Fibroblast of villous mesenchyme (primary cell): Measurements from ENCODE around the gene MANSC1. TPM values are rescaled to one million over a fixed set of nuclear protein-coding genes. Genes with fewer than 3 reads are reported as not detected.

Experiments
- DNase-seq: peaks from one replicate; pipeline ENCODE4 v3.0.0-alpha.2; 2010; ENCODE audit warnings: low read depth
- H3K4me3 ChIP-seq: 2 replicates; pipeline ENCODE4 v1.5.1; 2011; ENCODE audit warnings: low read depth, mild to moderate bottlenecking, low read length
- small RNA-seq: library from RNA; depleted of rRNA; stranded (forward); fragments of <200 nt; gene quantifications from one replicate; pipeline ENCODE3, GENCODE V24; 2012
- total RNA-seq: library from RNA; depleted of rRNA; stranded (reverse); fragments of >200 nt; gene quantifications from 2 replicates; pipeline ENCODE4 v1.2.3, GENCODE V29; 2012
- TF ChIP-seq, protein P1 (sequence below): IDR thresholded peaks from 2 replicates; pipeline ENCODE4 v1.5.1; 2012; ENCODE audit warnings: low read depth, mild to moderate bottlenecking, low read length; ENCODE audit not compliant: insufficient read depth

MANSC1 gene
- total RNA-seq, 1 donor: 4.7 TPM

DNA sequence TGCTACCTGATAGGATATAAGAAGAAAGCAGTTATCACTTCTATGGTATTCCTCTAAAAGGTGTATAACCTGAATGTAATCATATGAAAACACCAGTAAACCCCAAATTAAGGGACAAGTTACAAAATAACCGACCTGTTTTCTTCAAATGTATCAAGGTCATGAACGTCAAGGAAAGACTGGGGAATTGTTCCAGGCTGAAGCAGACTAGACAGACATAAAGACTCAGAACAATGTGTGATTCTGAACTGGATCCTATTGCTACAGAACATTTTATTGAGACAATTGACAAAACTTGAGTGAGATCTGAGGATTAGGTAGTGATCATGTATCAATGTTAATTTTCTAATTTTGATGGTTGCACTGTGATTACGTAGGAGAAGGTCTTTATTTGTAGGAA, 67.8 kb downstream of the MANSC1 start:
- H3K4me3 ChIP-seq: no peak overlapping the region
- TF ChIP-seq, protein P1, sequence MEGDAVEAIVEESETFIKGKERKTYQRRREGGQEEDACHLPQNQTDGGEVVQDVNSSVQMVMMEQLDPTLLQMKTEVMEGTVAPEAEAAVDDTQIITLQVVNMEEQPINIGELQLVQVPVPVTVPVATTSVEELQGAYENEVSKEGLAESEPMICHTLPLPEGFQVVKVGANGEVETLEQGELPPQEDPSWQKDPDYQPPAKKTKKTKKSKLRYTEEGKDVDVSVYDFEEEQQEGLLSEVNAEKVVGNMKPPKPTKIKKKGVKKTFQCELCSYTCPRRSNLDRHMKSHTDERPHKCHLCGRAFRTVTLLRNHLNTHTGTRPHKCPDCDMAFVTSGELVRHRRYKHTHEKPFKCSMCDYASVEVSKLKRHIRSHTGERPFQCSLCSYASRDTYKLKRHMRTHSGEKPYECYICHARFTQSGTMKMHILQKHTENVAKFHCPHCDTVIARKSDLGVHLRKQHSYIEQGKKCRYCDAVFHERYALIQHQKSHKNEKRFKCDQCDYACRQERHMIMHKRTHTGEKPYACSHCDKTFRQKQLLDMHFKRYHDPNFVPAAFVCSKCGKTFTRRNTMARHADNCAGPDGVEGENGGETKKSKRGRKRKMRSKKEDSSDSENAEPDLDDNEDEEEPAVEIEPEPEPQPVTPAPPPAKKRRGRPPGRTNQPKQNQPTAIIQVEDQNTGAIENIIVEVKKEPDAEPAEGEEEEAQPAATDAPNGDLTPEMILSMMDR: no peak
- no peak for DNase-seq

DNA sequence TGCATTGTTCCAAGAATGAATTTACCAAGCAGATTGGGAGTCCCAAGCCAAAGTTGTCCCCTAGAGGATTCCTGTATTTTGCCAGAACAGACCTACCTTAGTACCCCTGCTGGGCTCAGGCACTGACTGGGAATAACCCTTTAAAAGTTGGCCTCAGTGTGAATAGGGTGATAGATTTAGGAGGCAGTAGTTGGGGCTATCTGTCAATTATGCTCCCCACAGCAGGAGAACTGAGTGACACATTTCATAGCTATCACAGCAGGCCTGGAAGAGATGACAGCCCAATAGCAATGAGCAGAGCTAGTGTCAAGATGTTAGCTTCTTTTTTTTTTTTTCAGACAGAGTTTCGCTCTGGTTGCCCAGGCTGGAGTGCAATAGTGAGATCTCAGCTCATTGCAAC, 68.9 kb downstream of the MANSC1 start:
- DNase-seq: no peak
- no peak overlapping the region for H3K4me3 ChIP-seq
- TF ChIP-seq, protein P1: no peak

DNA sequence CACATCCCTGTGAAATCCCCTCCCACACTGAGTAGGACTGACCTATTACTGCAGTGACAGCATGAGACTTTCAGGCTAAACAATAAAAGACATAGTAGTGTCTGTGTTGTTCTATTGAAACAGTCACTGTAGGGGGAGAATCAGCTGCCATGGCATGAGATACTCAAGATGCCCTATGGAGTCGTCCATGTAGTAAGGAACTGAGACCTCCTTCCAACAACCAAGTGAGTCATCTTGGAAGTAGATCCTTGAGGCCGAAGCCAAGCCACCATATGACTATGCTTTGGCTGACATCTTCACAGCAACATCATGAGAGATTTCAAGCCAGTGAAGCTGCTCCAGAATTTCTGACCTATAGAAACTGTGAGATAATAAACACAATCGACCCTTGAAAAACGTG, 71.1 kb downstream of the MANSC1 start:
- DNase-seq: no peak
- TF ChIP-seq, protein P1: no peak
- H3K4me3 ChIP-seq: no peak overlapping the region

Small RNAs within 50 kb of the gene (small RNA-seq; reads per million reads assigned to genes)
- gene RNU6-318P: not detected

Other genes starting within 250 kb of the MANSC1 start
- gene LRP6, start 83.2 kb downstream of the MANSC1 start, total RNA-seq: 50.1 and 50.3 TPM in 2 replicates
- gene BORCS5, start 6.8 kb upstream of the MANSC1 start, total RNA-seq: 6.9 and 10.6 TPM in 2 replicates
- 8.1 and 12.1 TPM in 2 replicates for gene DUSP16, start 212.6 kb upstream of the MANSC1 start, total RNA-seq